Measurements from ENCODE around the gene CAMK4.

CAMK4 gene

GRCh38 chr5:111229221-111229835 is 5.1 kb downstream of the CAMK4 start:
- Histone ChIP-seq H3K4me3 (ENCODE audit: low read depth, low read length) (no peak overlapping the region), H3K4me1 (ENCODE audit: control insufficient read depth, insufficient read depth, low read length) (peaks cover 10% of the 10 kb centered on the region), H3K36me3 (ENCODE audit: control insufficient read depth in 2 of 2, insufficient read depth in 1 of 2, low read length in 2 of 2) (no peaks in the 10 kb centered on the region), H3K9me3 (ENCODE audit: control insufficient read depth, insufficient read depth, low read depth, low read length) (no peaks in the 10 kb centered on the region), H3K27ac (ENCODE audit: extremely low read depth, low read depth, low read length) (no peak overlapping the region)
- TF ChIP-seq ATF2 (tag by site-specific recombination; IDR thresholded peaks at IDR 0.05; ENCODE audit: low read depth) (no peak), ZNF341 (tag by site-specific recombination; IDR thresholded peaks at IDR 0.05; ENCODE audit: low read depth) (no peak)
- CTCF ChIA-PET, result interaction anchor here (0.7 kb wide), 1 partner anchor 165 kb away, joined by 4 read pairs; no protein-coding TSS in a partner anchor
- POLR2A ChIA-PET, result no interaction called here

- H3K4me3 ChIP-seq (ENCODE audit: low read depth, low read length), result no peak overlapping the region
- no peak overlapping the region for H3K27ac ChIP-seq (ENCODE audit: extremely low read depth, low read depth, low read length)
- ChIA-PET CTCF (no interaction called here), POLR2A (no interaction called here)
- peaks cover 7% of the 10 kb centered on the region for H3K4me1 ChIP-seq (ENCODE audit: control insufficient read depth, insufficient read depth, low read length)
- H3K9me3 ChIP-seq (ENCODE audit: control insufficient read depth, insufficient read depth, low read depth, low read length), result no peaks in the 10 kb centered on the region
- 0 out of 2 replicates have a peak, but pooled peaks have one; percentile 61 for TF ChIP-seq ZNF362 (tag by site-specific recombination; IDR thresholded peaks at IDR 0.05)
- TF ChIP-seq REST (tag by site-specific recombination; IDR thresholded peaks at IDR 0.05), result no peak
- TF ChIP-seq ELK4 (IDR thresholded peaks at IDR 0.05; ENCODE audit: borderline replicate concordance, low read depth, low read length), result no peak
- TF ChIP-seq ZNF214 (tag by site-specific recombination; IDR thresholded peaks at IDR 0.05; ENCODE audit: borderline replicate concordance), result no peak
- peak; percentile 45; the same call in 1 of the 2 replicates for TF ChIP-seq PRDM1 (tag by site-specific recombination; IDR thresholded peaks at IDR 0.05)
- H3K36me3 ChIP-seq (ENCODE audit: control insufficient read depth in 2 of 2, insufficient read depth in 1 of 2, low read length in 2 of 2), result no peaks in the 10 kb centered on the region
These were observed 6.0 kb downstream of the CAMK4 start for GRCh38 chr5:111229871-111230810.

GRCh38 chr5:111231119-111231518 is 6.9 kb downstream of the CAMK4 start:
- H3K9me3 ChIP-seq (ENCODE audit: control insufficient read depth, insufficient read depth, low read depth, low read length), result no peaks in the 10 kb centered on the region
- no peaks in the 10 kb centered on the region for H3K36me3 ChIP-seq (ENCODE audit: control insufficient read depth in 2 of 2, insufficient read depth in 1 of 2, low read length in 2 of 2)
- POLR2A ChIA-PET, result no interaction called here
- CTCF ChIA-PET, result no interaction called here
- H3K4me1 ChIP-seq (ENCODE audit: control insufficient read depth, insufficient read depth, low read length), result peaks cover 7% of the 10 kb centered on the region
- TF ChIP-seq MEIS1 (CRISPR knock-in tag; IDR thresholded peaks at IDR 0.05; ENCODE audit: borderline replicate concordance) (no peak), ZNF155 (tag by site-specific recombination; IDR thresholded peaks at IDR 0.05) (no peak), ZNF692 (tag by site-specific recombination; IDR thresholded peaks at IDR 0.05) (no peak), ZNF629 (tag by site-specific recombination; IDR thresholded peaks at IDR 0.05) (no peak), ZBTB6 (tag by site-specific recombination; IDR thresholded peaks at IDR 0.05) (no peak), ZNF112 (tag by site-specific recombination; IDR thresholded peaks at IDR 0.05) (no peak), ZNF580 (tag by site-specific recombination; IDR thresholded peaks at IDR 0.05) (no peak), SCRT1 (tag by site-specific recombination; IDR thresholded peaks at IDR 0.05; ENCODE audit: borderline replicate concordance) (no peak), ZNF571 (tag by site-specific recombination; IDR thresholded peaks at IDR 0.05) (no peak), EGR2 (tag by site-specific recombination; IDR thresholded peaks at IDR 0.05; ENCODE audit: low read depth) (no peak)
- H3K27ac ChIP-seq (ENCODE audit: extremely low read depth, low read depth, low read length), result no peak overlapping the region
- H3K4me3 ChIP-seq (ENCODE audit: low read depth, low read length), result no peak overlapping the region

All from HEK293 (cell line).